ENCODE results near the gene FAM114A1.

Gene FAM114A1

DNA sequence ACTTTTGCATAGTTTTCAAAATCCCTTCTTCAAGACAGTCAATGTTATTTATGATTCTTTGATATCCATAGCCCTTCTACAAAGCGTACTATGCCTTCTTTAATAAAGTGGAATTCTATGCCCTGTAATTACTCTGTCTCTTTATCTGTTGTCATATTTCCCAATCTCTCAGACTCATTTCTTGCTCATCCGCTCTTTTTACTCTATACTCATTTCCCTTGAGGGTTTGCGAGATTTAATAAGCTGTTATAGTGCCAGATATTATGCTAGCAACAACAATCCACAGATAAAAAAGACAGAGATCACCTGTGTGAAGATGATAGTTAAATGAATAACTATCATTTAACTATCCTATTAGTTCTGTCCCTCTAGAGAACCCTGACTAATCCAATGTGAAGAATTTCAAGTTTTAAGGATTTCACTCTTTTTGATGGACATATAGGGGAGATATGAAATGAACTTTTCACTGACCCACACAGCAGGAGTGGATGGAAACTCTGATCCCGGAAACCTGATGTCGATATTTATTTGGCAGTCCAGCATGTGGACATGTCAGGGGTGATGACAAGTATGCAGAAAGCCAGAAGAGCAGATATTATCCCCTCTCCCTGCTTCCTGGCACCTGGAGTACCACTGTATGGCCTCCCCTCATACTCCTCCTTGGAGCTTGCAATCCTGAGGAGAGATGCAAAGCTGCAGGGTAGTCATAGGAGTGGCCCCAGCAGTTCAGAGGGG, 114.9 kb downstream of the FAM114A1 start:
- Histone ChIP-seq H3K27me3 (ENCODE audit: low read depth, low read length) (no peaks in the 10 kb centered on the region), H3K9me3 (ENCODE audit: insufficient read depth, low read length) (no peaks in the 10 kb centered on the region), H4K20me1 (ENCODE audit: insufficient read depth, low read length) (no peaks in the 10 kb centered on the region), H3K36me3 (replicated peaks; ENCODE audit: low read depth, low read length) (peaks cover 28% of the 10 kb centered on the region), H3K27ac (ENCODE audit: low read length) (no peak overlapping the region), H3K79me2 (ENCODE audit: low read length) (no peaks in the 10 kb centered on the region), H2AFZ (ENCODE audit: low read depth, low read length) (no peak overlapping the region), H3K4me3 (ENCODE audit: low read length) (no peak overlapping the region), H3K9ac (ENCODE audit: low read length) (no peak overlapping the region), H3K4me1 (ENCODE audit: low read length) (peaks cover 64% of the 10 kb centered on the region), H3K4me2 (ENCODE audit: low read length) (no peak overlapping the region)
- TF ChIP-seq, protein P1, sequence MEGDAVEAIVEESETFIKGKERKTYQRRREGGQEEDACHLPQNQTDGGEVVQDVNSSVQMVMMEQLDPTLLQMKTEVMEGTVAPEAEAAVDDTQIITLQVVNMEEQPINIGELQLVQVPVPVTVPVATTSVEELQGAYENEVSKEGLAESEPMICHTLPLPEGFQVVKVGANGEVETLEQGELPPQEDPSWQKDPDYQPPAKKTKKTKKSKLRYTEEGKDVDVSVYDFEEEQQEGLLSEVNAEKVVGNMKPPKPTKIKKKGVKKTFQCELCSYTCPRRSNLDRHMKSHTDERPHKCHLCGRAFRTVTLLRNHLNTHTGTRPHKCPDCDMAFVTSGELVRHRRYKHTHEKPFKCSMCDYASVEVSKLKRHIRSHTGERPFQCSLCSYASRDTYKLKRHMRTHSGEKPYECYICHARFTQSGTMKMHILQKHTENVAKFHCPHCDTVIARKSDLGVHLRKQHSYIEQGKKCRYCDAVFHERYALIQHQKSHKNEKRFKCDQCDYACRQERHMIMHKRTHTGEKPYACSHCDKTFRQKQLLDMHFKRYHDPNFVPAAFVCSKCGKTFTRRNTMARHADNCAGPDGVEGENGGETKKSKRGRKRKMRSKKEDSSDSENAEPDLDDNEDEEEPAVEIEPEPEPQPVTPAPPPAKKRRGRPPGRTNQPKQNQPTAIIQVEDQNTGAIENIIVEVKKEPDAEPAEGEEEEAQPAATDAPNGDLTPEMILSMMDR (IDR thresholded peaks at IDR 0.05; ENCODE audit: low read depth, low read length), result no peak
- TF ChIP-seq EZH2phosphoT487 (IDR thresholded peaks at IDR 0.05; ENCODE audit: low read depth), result no peak

- Histone ChIP-seq H3K27me3 (ENCODE audit: low read depth, low read length) (no peaks in the 10 kb centered on the region), H4K20me1 (ENCODE audit: insufficient read depth, low read length) (no peaks in the 10 kb centered on the region), H3K9ac (ENCODE audit: low read length) (no peak overlapping the region), H3K36me3 (replicated peaks; ENCODE audit: low read depth, low read length) (peaks cover 33% of the 10 kb centered on the region), H3K4me3 (ENCODE audit: low read length) (no peak overlapping the region), H2AFZ (ENCODE audit: low read depth, low read length) (no peak overlapping the region), H3K9me3 (ENCODE audit: insufficient read depth, low read length) (no peaks in the 10 kb centered on the region), H3K27ac (ENCODE audit: low read length) (no peak overlapping the region), H3K4me1 (ENCODE audit: low read length) (peaks cover 70% of the 10 kb centered on the region), H3K4me2 (ENCODE audit: low read length) (no peak overlapping the region), H3K79me2 (ENCODE audit: low read length) (no peaks in the 10 kb centered on the region)
- TF ChIP-seq EZH2phosphoT487 (IDR thresholded peaks at IDR 0.05; ENCODE audit: low read depth), result no peak
- TF ChIP-seq, protein P1 (IDR thresholded peaks at IDR 0.05; ENCODE audit: low read depth, low read length), result no peak
These were observed 115.7 kb downstream of the FAM114A1 start for GRCh38 chr4:38983291-38983690.

DNA sequence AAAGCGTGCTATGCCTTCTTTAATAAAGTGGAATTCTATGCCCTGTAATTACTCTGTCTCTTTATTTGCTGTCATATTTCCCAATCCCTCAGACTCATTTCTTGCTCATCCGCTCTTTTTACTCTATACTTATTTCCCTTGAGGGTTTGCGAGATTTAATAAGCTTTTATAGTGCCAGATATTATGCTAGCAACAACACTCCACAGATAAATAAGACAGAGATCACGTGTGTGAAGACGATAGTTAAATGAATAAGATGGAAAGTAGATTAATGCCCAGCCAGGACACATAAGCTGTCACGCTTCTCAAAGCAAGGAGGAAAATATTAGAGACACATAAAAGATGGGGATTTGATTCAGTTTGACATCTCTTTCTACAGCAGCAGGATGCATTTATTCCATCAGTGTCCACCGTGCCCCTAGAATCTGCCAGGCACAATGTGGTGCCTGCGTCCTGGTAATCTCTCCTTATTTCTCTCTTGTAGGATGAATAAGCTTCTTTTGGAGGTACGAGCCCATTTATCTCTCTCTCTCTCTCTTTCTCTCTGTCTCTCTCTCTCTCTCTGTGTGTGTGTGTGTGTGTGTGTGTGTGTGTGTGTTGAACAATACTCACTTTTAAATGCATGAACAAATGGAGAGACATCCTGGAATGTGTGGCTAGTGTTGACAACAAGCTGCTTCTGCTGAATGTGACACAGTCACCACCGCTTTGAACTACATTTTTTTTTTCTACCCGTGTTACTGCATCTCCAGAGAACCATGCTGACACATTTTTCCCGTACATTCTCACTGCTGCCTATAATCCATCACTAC, 116.4 kb downstream of the FAM114A1 start:
- TF ChIP-seq, protein P1 (IDR thresholded peaks at IDR 0.05; ENCODE audit: low read depth, low read length), result no peak
- no peak for TF ChIP-seq EZH2phosphoT487 (IDR thresholded peaks at IDR 0.05; ENCODE audit: low read depth)
- peaks cover 73% of the 10 kb centered on the region for H3K4me1 ChIP-seq (ENCODE audit: low read length)
- H3K9ac ChIP-seq (ENCODE audit: low read length), result no peak overlapping the region
- H3K79me2 ChIP-seq (ENCODE audit: low read length), result no peaks in the 10 kb centered on the region
- no peak overlapping the region for H3K27ac ChIP-seq (ENCODE audit: low read length)
- H3K27me3 ChIP-seq (ENCODE audit: low read depth, low read length), result no peaks in the 10 kb centered on the region
- no peaks in the 10 kb centered on the region for H3K9me3 ChIP-seq (ENCODE audit: insufficient read depth, low read length)
- H3K4me3 ChIP-seq (ENCODE audit: low read length), result no peak overlapping the region
- H3K36me3 ChIP-seq (replicated peaks; ENCODE audit: low read depth, low read length), result peaks cover 30% of the 10 kb centered on the region
- H4K20me1 ChIP-seq (ENCODE audit: insufficient read depth, low read length), result no peaks in the 10 kb centered on the region
- no peak overlapping the region for H2AFZ ChIP-seq (ENCODE audit: low read depth, low read length)
- no peak overlapping the region for H3K4me2 ChIP-seq (ENCODE audit: low read length)

GRCh38 chr4:38985410-38986100, 117.9 kb downstream of the FAM114A1 start:
- peaks cover 26% of the 10 kb centered on the region for H3K36me3 ChIP-seq (replicated peaks; ENCODE audit: low read depth, low read length)
- H3K9ac ChIP-seq (ENCODE audit: low read length), result peak overlapping the region; percentile 41; the same call in 1 of the 2 replicates
- no peaks in the 10 kb centered on the region for H3K27me3 ChIP-seq (ENCODE audit: low read depth, low read length)
- peak overlapping the region; percentile 59 for H3K27ac ChIP-seq (ENCODE audit: low read length)
- peak overlapping the region; percentile 66 for H3K4me2 ChIP-seq (ENCODE audit: low read length)
- H3K4me3 ChIP-seq (ENCODE audit: low read length), result peak overlapping the region; percentile 29
- H3K4me1 ChIP-seq (ENCODE audit: low read length), result peaks cover 57% of the 10 kb centered on the region
- H3K9me3 ChIP-seq (ENCODE audit: insufficient read depth, low read length), result no peaks in the 10 kb centered on the region
- no peaks in the 10 kb centered on the region for H3K79me2 ChIP-seq (ENCODE audit: low read length)
- TF ChIP-seq EZH2phosphoT487 (IDR thresholded peaks at IDR 0.05; ENCODE audit: low read depth), result no peak
- TF ChIP-seq, protein P1 (IDR thresholded peaks at IDR 0.05; ENCODE audit: low read depth, low read length), result no peak
- no peaks in the 10 kb centered on the region for H4K20me1 ChIP-seq (ENCODE audit: insufficient read depth, low read length)
- H2AFZ ChIP-seq (ENCODE audit: low read depth, low read length), result 0 out of 2 replicates have a peak overlapping the region, but pooled peaks have one; percentile 17

Data from OCI-LY3 (cell line).